ACC112 (cell line): Measurements from ENCODE around the gene CHCHD1.

ENCODE experiments used
- H2AFZ ChIP-seq: fragments of 200-600 bp; sonication (generic); one replicate; pipeline ENCODE4 v1.6.0; 2017; ENCODE audit warnings: antibody characterized with exemption, low read length; ENCODE audit not compliant: unreplicated experiment
- H3K27ac ChIP-seq: fragments of 200-600 bp; sonication (generic); 2 replicates; pipeline ENCODE4 v1.5.1; 2014; ENCODE audit warnings: low read depth, mild to moderate bottlenecking, antibody characterized with exemption, low read length, moderate library complexity
- H3K27me3 ChIP-seq: fragments of 200-600 bp; sonication (generic); 2 replicates; pipeline ENCODE4 v1.6.1; 2014; ENCODE audit warnings: mild to moderate bottlenecking, antibody characterized with exemption, low read length, moderate library complexity, mixed read lengths; ENCODE audit not compliant: insufficient read depth
- H3K36me3 ChIP-seq: fragments of 200-600 bp; sonication (generic); 2 replicates; pipeline ENCODE4 v1.6.1; 2016; ENCODE audit warnings: mild to moderate bottlenecking, antibody characterized with exemption, low read length, moderate library complexity, mixed read lengths; ENCODE audit not compliant: insufficient read depth
- H3K4me1 ChIP-seq: fragments of 200-600 bp; sonication (generic); one replicate; pipeline ENCODE4 v1.6.1; 2016; ENCODE audit warnings: low read length, mixed read lengths; ENCODE audit not compliant: insufficient read depth, unreplicated experiment, control insufficient read depth
- H3K4me3 ChIP-seq: fragments of 200-600 bp; sonication (generic); 2 replicates; pipeline ENCODE4 v1.5.1; 2014; ENCODE audit warnings: mild to moderate bottlenecking, low read depth, low read length
- H3K79me2 ChIP-seq: fragments of 200-600 bp; sonication (generic); one replicate; pipeline ENCODE4 v1.6.0; 2016; ENCODE audit warnings: low read length; ENCODE audit not compliant: control insufficient read depth, unreplicated experiment, insufficient read depth

The CHCHD1 gene

GRCh38 chr10:73769396-73769795 is 12.5 kb upstream of the CHCHD1 start:
- Histone ChIP-seq H3K4me1 (peaks cover 9% of the 10 kb centered on the region), H3K4me3 (no peak overlapping the region), H3K36me3 (peaks cover 32% of the 10 kb centered on the region)

GRCh38 chr10:73771722-73772280 is 10.0 kb upstream of the CHCHD1 start:
- Histone ChIP-seq H3K27ac (peak overlapping the region; percentile 93), H3K27me3 (no peaks in the 10 kb centered on the region), H3K4me3 (peak overlapping the region; percentile 96), H3K79me2 (peaks cover 37% of the 10 kb centered on the region), H3K36me3 (peaks cover 19% of the 10 kb centered on the region), H2AFZ (peak overlapping the region; percentile 81), H3K4me1 (peaks cover 18% of the 10 kb centered on the region)

More at GRCh38 chr10:73769396-73769795, 12.5 kb upstream of the CHCHD1 start:
- Histone ChIP-seq H3K79me2 (peaks cover 18% of the 10 kb centered on the region), H3K27me3 (no peaks in the 10 kb centered on the region), H3K27ac (no peak overlapping the region), H2AFZ (no peak overlapping the region)

DNA sequence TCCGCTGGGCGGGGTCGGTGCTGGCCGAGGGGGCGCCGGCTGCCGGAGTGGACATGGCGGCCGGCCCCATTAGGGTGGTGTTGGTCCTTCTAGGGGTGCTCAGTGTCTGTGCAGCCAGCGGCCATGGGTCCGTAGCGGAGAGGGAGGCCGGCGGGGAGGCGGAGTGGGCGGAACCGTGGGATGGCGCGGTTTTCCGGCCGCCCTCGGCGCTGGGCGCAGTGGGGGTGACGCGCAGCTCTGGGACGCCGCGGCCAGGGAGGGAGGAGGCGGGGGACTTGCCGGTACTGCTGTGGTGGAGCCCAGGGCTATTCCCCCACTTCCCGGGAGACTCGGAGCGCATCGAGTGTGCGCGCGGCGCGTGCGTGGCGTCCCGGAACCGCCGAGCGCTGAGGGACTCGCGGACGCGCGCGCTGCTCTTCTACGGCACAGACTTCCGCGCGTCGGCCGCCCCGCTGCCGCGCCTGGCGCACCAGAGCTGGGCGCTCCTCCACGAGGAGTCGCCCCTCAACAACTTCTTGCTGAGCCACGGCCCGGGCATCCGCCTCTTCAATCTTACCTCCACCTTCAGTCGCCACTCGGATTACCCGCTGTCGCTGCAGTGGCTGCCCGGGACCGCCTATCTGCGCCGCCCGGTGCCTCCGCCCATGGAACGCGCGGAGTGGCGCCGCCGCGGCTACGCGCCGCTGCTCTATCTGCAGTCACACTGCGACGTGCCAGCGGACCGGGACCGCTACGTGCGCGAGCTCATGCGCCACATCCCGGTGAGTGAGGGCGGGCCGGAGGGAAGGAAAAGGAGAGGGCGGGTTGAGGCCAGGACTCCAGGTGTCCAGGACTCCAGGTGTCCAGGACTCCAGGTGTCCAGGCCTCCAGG is 9.3 kb upstream of the CHCHD1 start:
- H3K79me2 ChIP-seq = peaks cover 43% of the 10 kb centered on the region
- H3K27me3 ChIP-seq = no peaks in the 10 kb centered on the region
- H3K36me3 ChIP-seq = peaks cover 20% of the 10 kb centered on the region
- peak overlapping the region; percentile 93 for H3K27ac ChIP-seq
- peak overlapping the region; percentile 81 for H2AFZ ChIP-seq
- peak overlapping the region; percentile 96 for H3K4me3 ChIP-seq
- H3K4me1 ChIP-seq = peaks cover 18% of the 10 kb centered on the region

GRCh38 chr10:73773152-73773879 is 8.5 kb upstream of the CHCHD1 start:
- Histone ChIP-seq H3K79me2 (peaks cover 43% of the 10 kb centered on the region), H3K27ac (peak overlapping the region; percentile 93), H2AFZ (peak overlapping the region; percentile 46), H3K4me1 (peaks cover 18% of the 10 kb centered on the region), H3K4me3 (peak overlapping the region; percentile 96), H3K27me3 (no peaks in the 10 kb centered on the region), H3K36me3 (peaks cover 20% of the 10 kb centered on the region)

GRCh38 chr10:73774637-73775036 is 7.2 kb upstream of the CHCHD1 start:
- Histone ChIP-seq H3K4me1 (peaks cover 18% of the 10 kb centered on the region), H3K27ac (no peak overlapping the region), H3K79me2 (peaks cover 51% of the 10 kb centered on the region), H3K36me3 (peaks cover 22% of the 10 kb centered on the region), H2AFZ (no peak overlapping the region), H3K27me3 (no peaks in the 10 kb centered on the region), H3K4me3 (peak overlapping the region; percentile 96)

- Histone ChIP-seq H3K27ac (no peak overlapping the region), H3K36me3 (peaks cover 12% of the 10 kb centered on the region; the same call in 1 of the 2 replicates), H3K27me3 (no peaks in the 10 kb centered on the region), H3K79me2 (peaks cover 78% of the 10 kb centered on the region), H2AFZ (no peak overlapping the region), H3K4me3 (no peak overlapping the region), H3K4me1 (peaks cover 27% of the 10 kb centered on the region)
Measured at GRCh38 chr10:73779018-73779417, 2.8 kb upstream of the CHCHD1 start.

- H2AFZ ChIP-seq = no peak overlapping the region
- H3K79me2 ChIP-seq = peaks cover 71% of the 10 kb centered on the region
- no peak overlapping the region for H3K4me3 ChIP-seq
- H3K27ac ChIP-seq = no peak overlapping the region
- H3K27me3 ChIP-seq = no peaks in the 10 kb centered on the region
- H3K4me1 ChIP-seq = peaks cover 30% of the 10 kb centered on the region
- H3K36me3 ChIP-seq = peaks cover 12% of the 10 kb centered on the region; the same call in 1 of the 2 replicates
Measured at GRCh38 chr10:73779539-73780197, 2.2 kb upstream of the CHCHD1 start.

DNA sequence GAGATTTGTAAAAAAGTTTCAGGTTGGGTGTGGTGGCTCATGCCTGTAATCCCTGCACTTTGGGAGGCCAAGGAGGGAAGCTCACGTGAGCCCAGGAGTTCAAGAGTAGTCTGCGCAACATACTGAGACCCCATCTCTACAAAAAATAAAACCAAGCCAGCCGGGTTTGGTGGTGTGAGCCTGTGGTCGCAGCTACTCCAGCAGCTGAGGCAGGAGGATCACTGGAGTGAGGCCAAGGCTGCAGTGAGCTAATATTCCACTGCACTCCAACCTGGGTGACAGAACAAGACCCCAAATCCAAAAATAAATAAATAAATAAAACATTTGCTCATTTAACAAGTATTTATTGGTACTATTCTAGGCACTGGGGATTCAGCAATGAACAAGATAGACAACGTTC is 1.5 kb upstream of the CHCHD1 start:
- no peak overlapping the region for H2AFZ ChIP-seq
- peaks cover 65% of the 10 kb centered on the region for H3K79me2 ChIP-seq
- peak overlapping the region; percentile 87 for H3K4me3 ChIP-seq
- H3K27ac ChIP-seq = no peak overlapping the region
- H3K36me3 ChIP-seq = peaks cover 12% of the 10 kb centered on the region; the same call in 1 of the 2 replicates
- H3K27me3 ChIP-seq = no peaks in the 10 kb centered on the region
- H3K4me1 ChIP-seq = peaks cover 30% of the 10 kb centered on the region

DNA sequence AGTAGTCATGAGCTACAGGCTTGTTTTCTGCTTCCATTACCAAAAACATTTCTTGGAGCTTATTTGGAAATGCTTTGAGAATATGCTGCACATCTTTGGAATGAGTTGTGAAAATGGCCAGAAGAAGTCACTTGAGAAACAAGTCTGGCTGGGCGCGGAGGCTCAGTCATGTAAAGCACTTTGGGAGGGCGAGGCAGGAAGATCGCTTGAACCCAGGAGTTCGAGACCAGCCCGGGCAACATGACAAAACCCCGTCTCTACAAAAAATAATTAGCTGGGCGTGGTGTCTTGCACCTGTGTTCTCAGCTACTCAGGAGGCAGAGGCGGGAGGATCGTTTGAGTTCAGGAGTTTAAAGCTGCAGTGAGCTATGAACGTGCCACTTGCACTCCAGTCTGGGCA is 882 bp upstream of the CHCHD1 start:
- Histone ChIP-seq H3K36me3 (peaks cover 6% of the 10 kb centered on the region; the same call in 1 of the 2 replicates), H3K27ac (peak overlapping the region; percentile 53; the same call in 1 of the 2 replicates), H3K4me3 (peak overlapping the region; percentile 87), H3K27me3 (no peaks in the 10 kb centered on the region), H3K79me2 (peaks cover 63% of the 10 kb centered on the region), H2AFZ (peak overlapping the region; percentile 58), H3K4me1 (peaks cover 23% of the 10 kb centered on the region)

- H2AFZ ChIP-seq = peak overlapping the region; percentile 58
- peak overlapping the region; percentile 53 for H3K27ac ChIP-seq
- H3K27me3 ChIP-seq = no peaks in the 10 kb centered on the region
- H3K4me3 ChIP-seq = peak overlapping the region; percentile 87
- H3K4me1 ChIP-seq = peaks cover 23% of the 10 kb centered on the region
- peaks cover 6% of the 10 kb centered on the region; the same call in 1 of the 2 replicates for H3K36me3 ChIP-seq
- peaks cover 65% of the 10 kb centered on the region for H3K79me2 ChIP-seq
Measured at GRCh38 chr10:73781548-73781878, 335 bp upstream of the CHCHD1 start.
